Measurements from ENCODE around the gene PEX10.

Gene PEX10

DNA sequence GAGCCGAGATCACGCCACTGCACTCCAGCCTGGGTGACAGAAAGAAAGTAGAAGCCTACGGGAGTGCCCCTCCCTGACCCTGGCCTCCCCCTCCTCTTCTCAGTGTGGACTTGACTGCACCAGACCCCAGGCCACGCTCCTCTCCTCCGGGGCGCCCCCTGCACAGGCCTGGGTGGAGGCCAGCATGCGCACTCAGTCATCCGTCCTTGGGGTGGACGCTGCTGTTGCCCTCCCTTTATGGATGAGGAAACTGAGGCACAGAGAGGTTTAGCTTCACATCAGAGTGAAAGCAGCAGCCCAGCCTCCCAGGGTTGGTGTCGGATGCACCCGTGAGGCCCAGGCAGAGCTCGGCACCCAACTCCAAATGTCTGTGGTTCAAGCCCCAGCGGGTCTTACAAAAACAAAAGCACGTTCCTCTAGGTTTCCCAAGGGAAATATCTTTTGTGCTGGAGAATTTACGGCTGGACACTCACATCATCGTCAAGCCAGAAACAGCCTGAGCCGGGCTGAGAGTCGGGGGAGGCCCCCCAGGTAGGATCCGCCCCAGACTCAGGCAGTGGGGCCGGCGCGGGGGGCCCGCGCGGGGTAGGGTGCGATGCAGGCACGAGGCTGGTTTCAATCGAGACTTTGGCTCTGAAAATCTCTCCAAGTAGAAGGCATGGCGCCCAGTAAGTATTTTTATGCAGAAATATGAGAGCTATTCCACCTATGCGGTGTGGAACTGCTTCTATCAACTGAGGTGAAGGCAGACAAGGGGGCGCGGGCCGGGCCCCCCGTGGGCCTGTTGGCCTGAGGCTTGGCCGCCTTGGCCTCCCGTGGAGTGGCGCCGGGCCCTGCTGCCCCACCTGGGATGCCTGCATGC, 57.6 kb downstream of the PEX10 start:
- DNase-seq (ENCODE audit: low read depth, low spot score) = no peak
- CTCF ChIA-PET = interaction anchor here (0.8 to 2.6 kb wide), 2 partner anchors 15 to 27 kb away, joined by 4 to 11 read pairs; no protein-coding TSS in a partner anchor
- POLR2A ChIA-PET = no interaction called here
- no peak for TF ChIP-seq CTCF (IDR thresholded peaks at IDR 0.05; ENCODE audit: insufficient read depth, low read length, missing control alignments)
- no peak overlapping the region for H3K4me3 ChIP-seq (ENCODE audit: low read depth, low read length)

All from AG04449 (cell line).